ENCODE measurements around the gene BCAS3.

- TF ChIP-seq CTCF (IDR thresholded peaks at IDR 0.05) (no peak), POLR2A (IDR thresholded peaks at IDR 0.05) (no peak)
Measured at GRCh38 chr17:60904582-60904981, 226.9 kb downstream of the BCAS3 start.

All from lower leg skin (tissue), 3 donors.